Dermis blood vessel endothelial cell (primary cell): Measurements from ENCODE around the gene SCUBE3. TPM values are rescaled to one million over a fixed set of nuclear protein-coding genes. Genes with fewer than 3 reads are reported as not detected.

Source experiments
- DNase-seq: peaks from one replicate; pipeline ENCODE4 v3.0.0; 2010
- total RNA-seq: library from RNA; depleted of rRNA; stranded (reverse); fragments of >200 nt; gene quantifications from 2 replicates; pipeline ENCODE4 v1.2.3, GENCODE V29; 2014

The SCUBE3 gene
- total RNA-seq, 1 donor from 2014 or later = 0.85 TPM

- DNase-seq = no peak
Observed at GRCh38 chr6:35242906-35243305, 29.1 kb downstream of the SCUBE3 start.

- DNase-seq = no peak
Observed at GRCh38 chr6:35243386-35243958, 29.7 kb downstream of the SCUBE3 start.

- no peak for DNase-seq
Observed at GRCh38 chr6:35244551-35244950, 30.8 kb downstream of the SCUBE3 start.

GRCh38 chr6:35247642-35248231 is 34.0 kb downstream of the SCUBE3 start:
- no peak for DNase-seq

GRCh38 chr6:35248300-35248699 is 34.5 kb downstream of the SCUBE3 start:
- no peak for DNase-seq

GRCh38 chr6:35248965-35249364 is 35.2 kb downstream of the SCUBE3 start:
- no peak for DNase-seq

GRCh38 chr6:35251949-35252348 is 38.2 kb downstream of the SCUBE3 start:
- no peak for DNase-seq

- DNase-seq = no peak
Observed at GRCh38 chr6:35253249-35253648, 39.5 kb downstream of the SCUBE3 start.

GRCh38 chr6:35258336-35258735 is 44.6 kb downstream of the SCUBE3 start:
- DNase-seq = no peak

- DNase-seq = peak; percentile 69
Observed at GRCh38 chr6:35258858-35259193, 45.1 kb downstream of the SCUBE3 start.

- DNase-seq = peak; percentile 96
Observed at GRCh38 chr6:35259194-35259947, 45.6 kb downstream of the SCUBE3 start, which contains the start of gene ZNF76. ZNF76 (plus strand) TSS chr6:35259735; CDS start chr6:35281152, 21,417 bp downstream.

GRCh38 chr6:35259948-35260590 is 46.3 kb downstream of the SCUBE3 start:
- DNase-seq = peak; percentile 60

GRCh38 chr6:35260591-35261570 is 47.1 kb downstream of the SCUBE3 start:
- DNase-seq = no peak

- no peak for DNase-seq
Observed at GRCh38 chr6:35262596-35262995, 48.8 kb downstream of the SCUBE3 start.

GRCh38 chr6:35264550-35265274 is 51.0 kb downstream of the SCUBE3 start:
- no peak for DNase-seq

GRCh38 chr6:35265523-35265922 is 51.8 kb downstream of the SCUBE3 start:
- no peak for DNase-seq

GRCh38 chr6:35267446-35267845 is 53.7 kb downstream of the SCUBE3 start:
- no peak for DNase-seq

GRCh38 chr6:35267897-35268296 is 54.1 kb downstream of the SCUBE3 start:
- DNase-seq = no peak

GRCh38 chr6:35272005-35272404 is 58.2 kb downstream of the SCUBE3 start:
- no peak for DNase-seq

GRCh38 chr6:35273822-35274559 is 60.2 kb downstream of the SCUBE3 start:
- no peak for DNase-seq

- DNase-seq = no peak
Observed at GRCh38 chr6:35275744-35276260, 62.0 kb downstream of the SCUBE3 start.
